HS-27A (cell line): Measurements from ENCODE around the gene DNAL4.

Experiments
- DNase-seq: peaks from one replicate; pipeline ENCODE4 v3.0.0-alpha.2; 2012; ENCODE audit warnings: low read depth, missing footprints

The DNAL4 gene

DNA sequence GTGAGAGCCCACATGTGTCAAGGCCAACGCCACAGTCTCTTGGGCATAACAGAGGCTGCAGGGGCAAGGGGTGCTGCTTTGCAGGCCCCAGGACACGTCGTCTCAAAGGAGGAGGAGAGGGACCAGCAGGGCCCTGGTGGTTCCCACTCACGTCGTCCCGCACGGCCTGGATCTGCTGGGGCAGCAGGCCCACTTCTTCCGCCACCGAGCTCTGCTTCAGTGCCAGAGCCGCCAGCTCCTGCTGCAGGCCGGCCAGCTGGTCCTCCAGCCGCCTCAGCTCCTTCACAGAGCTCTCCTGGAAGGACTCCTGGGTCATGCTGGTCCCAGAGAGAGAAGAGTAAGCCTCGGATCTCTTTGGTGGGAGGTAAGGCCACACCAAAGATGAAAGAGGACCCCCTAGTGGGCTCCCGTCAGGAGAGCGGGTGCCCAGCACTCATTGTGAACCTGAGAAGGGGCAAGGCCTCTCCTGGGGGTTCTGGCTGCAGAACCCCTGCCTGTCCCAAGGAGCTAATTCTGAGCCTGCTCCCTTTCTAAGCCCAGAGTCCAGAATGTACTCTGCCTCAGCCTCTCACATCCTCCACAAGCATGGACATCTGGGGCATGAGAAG is 53.7 kb downstream of the DNAL4 start:
- DNase-seq = no peak

DNA sequence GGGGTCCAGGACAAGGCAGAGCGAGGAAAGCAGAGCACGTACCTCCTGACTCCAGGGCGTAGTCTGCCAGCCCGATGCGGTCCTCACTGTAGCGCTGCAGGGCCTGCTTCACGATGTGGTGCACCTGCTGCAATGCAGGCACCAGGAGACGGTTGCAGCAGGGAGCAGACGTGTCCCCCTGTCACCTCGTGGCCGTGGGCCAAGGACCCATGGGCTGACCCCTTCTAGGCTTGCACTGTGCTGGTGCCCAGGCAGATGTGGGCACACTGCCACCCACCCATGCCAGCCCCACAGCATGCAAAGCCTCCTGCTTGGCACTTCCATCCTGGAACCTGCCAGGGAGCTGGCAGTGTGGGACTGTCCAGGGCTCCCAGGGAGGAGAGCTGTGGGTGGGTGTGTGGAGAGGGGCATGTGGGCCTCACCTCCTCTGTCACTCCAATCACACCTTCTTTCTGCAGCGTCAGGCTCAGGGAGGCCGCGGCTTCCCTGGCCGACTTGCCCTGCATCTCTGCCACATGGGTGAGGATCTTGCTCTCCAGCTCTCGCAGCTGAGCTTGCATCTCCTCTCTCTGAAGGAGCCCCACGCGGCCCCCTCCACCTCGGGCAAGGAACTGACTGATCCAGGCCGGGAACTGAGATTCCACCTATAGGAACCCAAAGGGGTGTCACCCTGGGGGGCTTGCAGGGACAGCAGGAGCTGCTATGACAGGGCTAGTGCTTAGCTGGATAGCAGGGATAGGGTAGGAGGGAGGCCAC is 54.5 kb downstream of the DNAL4 start:
- DNase-seq = no peak

DNA sequence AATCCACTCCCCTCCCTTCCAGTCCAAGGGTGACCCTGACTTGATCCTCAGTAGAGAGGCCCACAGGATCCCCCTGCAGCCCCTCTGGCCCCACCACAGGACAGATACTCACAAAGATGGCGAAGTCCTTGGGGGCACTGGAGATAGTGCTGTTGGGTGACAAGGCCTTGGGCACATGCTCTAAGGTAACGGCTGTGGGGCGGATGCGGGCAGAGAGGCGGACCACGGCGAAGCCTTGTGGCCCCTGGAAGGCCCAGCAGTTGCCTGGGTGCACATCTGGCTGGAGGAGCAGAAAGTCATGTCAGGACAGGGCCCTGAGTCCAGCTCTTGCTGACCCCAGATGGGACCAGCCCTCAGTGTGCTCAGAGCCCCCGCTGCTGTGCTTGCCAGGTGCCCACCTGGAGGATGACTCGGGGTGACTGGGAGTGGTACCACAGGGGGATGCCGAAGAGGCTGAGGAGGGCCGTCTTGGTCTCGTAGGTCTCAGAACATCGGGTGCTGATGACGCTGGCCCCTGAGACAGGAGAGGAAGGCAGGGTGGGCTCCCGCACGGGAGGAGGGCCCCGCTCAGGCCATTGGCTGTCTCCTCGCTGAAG is 55.4 kb downstream of the DNAL4 start:
- no peak for DNase-seq

DNA sequence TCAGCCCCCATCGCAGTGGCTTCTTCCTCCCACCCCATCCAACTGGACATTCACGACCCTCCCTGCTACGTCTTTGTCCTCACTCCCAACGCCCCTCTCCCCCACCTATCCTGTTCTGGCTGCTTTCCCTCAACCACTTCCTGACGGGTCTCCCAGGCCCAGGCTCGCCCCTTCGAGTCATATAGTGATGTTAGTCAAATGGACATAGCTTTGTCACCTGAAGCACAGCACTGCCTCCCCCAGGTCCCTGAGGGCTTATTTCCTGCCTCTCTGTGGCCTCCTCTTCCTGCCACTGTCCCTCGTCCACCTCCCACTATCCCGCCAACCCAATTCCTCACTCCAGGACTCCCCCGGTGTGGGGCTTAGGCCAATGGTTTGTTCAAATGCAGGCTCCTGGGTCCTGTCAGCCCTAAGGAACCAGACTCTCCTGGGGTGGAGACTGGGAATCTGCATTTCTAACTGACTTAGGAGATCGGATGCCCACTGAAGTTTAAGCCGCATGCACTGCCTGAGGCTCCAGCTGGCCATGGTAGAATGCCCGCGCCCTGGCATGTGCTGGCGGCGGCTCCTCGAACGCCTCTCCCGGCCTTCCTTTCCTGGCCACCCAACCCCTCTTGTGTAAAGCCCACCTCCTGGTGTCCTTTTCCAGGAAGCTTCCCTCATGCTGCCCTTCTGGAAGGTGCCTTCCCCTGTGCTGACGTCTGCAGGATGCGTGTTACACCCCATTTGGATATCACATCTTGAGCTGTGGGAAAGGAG is 56.5 kb downstream of the DNAL4 start:
- DNase-seq = no peak

- no peak for DNase-seq
These were observed 57.7 kb downstream of the DNAL4 start for GRCh38 chr22:38736257-38736570.

DNA sequence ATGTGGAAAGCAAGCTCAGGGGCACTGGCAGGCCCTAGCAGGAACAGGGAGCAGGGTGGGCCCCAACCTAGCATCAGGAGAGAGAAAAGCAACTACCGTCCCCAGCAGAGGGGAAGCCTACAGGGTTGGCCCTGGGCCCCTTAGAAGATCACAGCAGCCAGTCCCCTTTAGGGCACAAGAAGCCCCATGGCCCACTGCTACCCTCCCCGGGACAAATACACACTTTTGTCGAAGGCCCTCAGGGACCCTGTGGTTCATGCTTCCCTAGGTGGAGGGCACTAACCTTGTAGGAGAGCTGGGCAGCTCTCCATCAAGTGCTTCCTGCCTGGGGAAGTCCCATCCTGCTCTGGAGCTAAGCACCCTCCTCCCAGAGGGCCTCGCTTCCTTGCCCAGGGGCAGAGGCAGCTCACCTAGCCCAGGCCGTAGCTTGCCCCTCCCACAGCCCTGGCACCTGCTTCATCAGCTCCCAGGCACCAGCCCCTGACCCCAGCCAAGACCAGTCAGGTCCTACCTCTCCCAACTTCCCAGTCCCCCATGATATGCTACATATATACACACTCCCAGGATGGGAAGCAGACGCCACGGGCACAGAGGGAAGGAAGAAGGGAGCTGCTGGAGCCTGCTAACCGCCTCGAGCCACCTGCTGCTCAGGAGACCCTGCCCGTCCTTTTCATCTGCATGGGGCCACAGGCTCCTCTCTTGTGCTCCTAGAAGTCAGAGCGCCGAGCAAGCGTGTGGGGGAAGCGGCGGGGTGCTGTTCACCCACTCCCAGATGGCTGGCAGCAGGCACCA is 58.3 kb downstream of the DNAL4 start:
- DNase-seq = no peak

DNA sequence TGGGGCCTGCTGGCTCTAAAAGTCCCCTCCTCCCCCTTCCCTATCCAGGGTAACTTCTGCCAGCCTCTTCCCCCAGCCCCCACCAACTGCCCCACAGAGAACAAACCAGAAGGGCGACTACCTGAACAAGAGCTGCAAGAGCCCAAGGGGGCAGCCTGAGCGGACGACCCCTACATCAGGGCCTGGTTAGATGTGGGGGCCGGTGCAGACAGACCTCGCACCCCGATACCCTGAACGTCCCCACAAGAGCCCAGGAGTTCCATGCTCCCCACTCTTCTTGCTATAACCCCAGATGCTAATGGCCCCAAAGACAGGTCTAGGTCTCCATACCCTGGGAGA is 58.8 kb downstream of the DNAL4 start:
- no peak for DNase-seq

- DNase-seq = no peak
These were observed 59.4 kb downstream of the DNAL4 start for GRCh38 chr22:38734421-38735100.

GRCh38 chr22:38733724-38734381 is 60.1 kb downstream of the DNAL4 start:
- DNase-seq = no peak

DNA sequence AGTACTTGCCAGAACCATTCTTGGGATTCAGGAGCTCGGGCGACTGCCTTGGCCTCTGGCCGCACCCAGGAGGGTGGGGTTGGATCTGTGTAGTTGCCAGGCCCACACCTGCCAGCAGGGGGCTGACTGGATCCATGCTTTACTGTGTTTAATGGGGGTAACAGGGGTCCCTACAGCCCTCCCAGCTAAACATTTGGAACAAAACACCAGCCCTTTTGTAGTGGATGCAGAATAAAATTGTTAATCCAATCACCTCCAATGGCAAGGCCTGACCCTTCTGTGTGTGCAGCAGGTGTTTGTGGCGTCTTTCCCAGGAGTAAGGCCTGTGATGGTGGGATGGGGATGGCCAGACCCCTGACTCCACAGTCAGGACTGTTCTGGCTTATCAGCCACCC is 60.6 kb downstream of the DNAL4 start:
- no peak for DNase-seq

- DNase-seq = no peak
These were observed 61.6 kb downstream of the DNAL4 start for GRCh38 chr22:38732251-38732815.

DNA sequence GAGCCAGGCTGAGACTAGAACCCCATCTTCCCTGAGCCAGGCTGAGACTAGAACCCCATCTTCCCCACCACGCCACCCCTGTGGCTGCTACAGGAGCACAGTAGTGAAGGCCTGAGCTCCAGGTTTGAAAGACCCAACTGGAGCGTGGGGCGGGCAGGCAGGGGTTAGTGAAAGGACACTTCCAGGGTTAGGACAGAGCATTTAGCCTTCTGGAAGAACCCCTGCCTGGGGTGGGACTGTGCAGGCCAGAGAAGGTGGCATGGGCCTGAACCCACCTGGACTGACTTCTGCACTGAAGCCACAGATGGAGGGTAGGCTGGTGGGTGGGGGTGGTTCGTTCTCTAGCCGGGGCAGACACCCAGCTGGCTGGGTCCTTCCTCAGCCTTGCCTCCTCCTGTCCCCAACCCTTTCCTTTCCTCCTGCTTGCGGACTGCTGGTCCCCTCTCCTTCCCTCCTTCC is 62.2 kb downstream of the DNAL4 start:
- no peak for DNase-seq

- no peak for DNase-seq
These were observed 63.5 kb downstream of the DNAL4 start for GRCh38 chr22:38730411-38730871.

DNA sequence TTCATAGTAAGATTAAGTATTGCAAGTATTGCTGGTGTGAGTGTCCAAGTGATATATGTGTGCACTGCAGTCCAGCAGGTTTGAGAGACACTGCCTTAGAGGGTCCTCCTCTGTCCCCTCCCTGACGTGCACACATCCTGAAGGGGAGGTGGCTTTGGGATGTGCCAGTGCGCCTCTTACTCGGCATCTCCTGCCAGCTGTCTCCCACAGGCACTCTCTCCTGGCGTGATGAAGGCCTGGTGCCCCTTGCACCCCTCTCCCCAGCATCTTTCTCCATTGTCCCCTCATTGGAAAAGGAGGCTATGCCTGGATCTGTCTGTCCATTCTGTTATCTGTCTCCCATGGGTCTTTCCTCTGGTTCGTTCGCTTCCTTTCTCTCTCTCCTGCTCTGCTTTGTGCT is 64.0 kb downstream of the DNAL4 start:
- DNase-seq = no peak

DNA sequence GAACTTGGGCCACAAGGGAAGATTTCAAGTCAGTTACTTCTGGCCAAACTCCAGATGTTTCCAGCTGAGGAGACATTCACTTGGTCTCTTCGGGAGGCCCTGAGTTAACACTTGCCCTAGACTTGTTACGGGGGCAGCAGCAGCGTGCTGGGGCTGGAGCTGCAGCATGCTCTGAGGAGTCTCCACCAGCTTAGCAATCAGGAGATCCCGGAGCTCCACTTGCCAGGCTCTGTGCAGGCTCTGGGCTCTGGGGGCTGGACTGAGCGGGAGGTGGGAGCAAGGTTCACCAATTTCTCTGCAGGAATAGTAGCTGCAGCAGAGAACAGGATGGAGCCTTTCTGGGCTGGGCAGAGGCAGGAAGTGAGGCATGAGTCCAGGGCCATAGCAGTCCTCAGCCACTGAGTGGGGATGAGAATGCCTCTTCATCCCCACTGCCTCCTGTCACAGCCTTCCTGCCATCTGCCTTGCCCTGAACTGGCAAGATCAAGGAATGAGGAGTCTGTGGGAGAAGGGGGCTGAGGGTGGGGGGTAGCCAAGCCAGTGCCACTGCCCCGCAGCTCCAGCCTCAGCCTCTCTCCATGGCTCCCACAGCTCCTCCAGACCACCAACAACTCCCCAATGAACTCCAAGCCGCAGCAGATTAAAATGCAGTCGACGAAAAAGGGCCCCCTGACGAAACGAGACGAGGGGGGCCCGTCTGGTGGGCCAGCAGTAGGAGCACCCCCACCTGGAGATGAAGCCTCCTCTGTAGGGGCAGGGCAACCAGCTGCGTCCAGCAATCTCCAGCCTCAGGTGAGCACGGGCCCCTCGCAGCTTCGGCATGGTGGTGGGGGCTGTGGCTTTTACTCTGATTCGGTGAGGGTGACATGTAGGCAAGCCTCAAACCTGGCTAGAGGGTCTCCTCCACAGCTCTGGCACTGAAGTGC is 64.8 kb downstream of the DNAL4 start:
- no peak for DNase-seq
